IPS-18c (cell line): ENCODE data around the gene SMIM12.
"Not testable (repeated sequence)": the region's sequence is repeated elsewhere in the genome, so short reads cannot be mapped to it uniquely, and the experiment has no call there.

Experiments
- H3K4me3 ChIP-seq: 2 replicates; pipeline ENCODE4 v1.7.0; 2013; ENCODE audit warnings: low read depth, mild to moderate bottlenecking, low read length, moderate library complexity; ENCODE audit not compliant: insufficient read depth
- H3K9me3 ChIP-seq: one replicate; pipeline ENCODE4 v1.6.1; 2013; ENCODE audit warnings: mild to moderate bottlenecking, low read length, moderate library complexity; ENCODE audit not compliant: control insufficient read depth, insufficient read depth

The SMIM12 gene

DNA sequence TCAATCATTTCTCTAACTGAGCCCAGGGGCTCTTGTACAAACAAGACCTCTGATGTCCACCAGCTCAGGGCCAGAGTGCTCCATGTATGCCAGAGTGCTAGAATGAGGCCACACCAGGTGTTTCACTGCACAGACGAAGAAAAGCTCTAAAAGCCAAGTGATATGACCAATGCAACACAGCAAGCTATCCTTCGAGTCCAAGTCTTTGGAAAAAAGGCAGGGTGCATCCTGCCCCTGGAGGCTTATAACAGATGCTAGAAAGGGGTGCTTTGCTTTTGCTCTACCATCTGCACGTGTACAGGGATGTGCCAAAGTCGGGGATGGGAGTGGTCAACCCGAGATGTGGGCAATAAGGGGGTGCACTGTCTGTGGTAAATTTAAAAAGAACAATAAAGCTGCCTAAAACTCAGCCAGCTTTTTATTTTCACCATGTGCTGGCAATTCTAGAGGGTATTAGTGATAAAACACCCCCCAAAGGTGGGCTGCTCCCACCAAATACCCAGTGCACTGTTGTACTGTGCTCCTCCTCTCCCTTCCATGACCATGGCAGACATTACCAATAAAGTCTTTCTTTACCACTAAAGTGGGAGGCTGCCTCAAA lies 32.1 kb downstream of the SMIM12 start:
- H3K4me3 ChIP-seq, result no peak overlapping the region
- no peaks in the 10 kb centered on the region for H3K9me3 ChIP-seq

DNA sequence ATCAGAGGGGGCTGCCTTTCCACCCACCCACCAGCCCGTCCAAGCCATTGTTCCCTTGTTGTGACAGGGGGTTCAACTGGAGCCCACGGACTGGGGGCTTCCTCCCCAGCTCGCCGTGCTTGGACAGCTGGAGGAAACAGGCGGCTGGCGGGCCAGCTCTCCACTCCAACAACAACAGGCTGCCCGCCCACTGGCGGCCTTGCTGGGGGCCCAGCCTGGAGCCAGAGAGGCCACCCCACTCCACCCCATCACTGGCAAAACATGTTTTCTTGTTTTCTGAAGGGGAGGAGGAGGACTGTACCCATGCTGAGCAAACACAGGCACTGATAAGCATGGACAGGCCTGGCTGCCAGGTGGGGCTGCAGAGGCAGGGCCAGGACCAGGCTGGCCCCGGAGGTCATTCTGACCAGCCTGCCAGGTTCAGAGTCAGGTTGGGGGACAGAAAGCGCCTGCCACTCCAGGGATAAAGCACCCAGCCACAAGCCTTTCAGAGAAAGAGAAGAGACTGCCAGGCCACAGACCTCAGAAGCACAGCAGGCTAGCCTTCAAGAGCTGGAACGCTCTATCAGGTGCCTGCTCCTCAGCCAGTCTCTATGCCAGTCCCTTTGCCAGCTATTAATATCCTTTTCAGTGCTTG lies 34.0 kb downstream of the SMIM12 start:
- Histone ChIP-seq H3K4me3 (no peak overlapping the region), H3K9me3 (no peaks in the 10 kb centered on the region)

DNA sequence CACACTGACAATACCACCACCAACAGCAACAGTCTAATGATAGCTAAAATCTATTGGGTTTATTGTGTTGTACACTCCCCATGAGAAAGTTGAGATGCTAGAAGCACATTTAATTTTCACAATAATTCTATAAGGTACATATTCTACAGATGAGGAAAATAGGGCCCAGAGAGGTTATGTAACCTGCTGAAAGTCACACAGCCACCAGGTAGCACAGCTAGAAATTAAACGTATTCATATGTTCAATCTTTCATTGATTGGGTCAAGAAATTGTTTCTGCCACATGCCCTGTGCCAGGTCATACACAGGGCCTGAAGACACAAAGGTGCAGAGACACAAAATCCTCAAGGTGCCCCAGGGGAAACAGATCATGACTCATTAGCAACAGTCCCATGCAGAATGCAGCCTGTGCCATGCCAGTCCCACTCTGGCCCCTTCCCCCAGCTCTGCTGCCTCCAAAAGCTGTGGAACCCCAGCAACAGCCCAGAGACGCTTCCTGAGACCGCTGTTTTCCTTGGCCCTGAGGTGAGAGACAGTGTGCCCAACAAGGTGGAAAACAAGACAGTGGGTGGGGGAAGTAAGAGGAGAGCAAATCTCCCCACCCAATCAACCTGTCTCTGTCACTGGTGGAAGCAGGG lies 34.6 kb downstream of the SMIM12 start:
- H3K4me3 ChIP-seq, result no peak overlapping the region
- no peaks in the 10 kb centered on the region for H3K9me3 ChIP-seq

DNA sequence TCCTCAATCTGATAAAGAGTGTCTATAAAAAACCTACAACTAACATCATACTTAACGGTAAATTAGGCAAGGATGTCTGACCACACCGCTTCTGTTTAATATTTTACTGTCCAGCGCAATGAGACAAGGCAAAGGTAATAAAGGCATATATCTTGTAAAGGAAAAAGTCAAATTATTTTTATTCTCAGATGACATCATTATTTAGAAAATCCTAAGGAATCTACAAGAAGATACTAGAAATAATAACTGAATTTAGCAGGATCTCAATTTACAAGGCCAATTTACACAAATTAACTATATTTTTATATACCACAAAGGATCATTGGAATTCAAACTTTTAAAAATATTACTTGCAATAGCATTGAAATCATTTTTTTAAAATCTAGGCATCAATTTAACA lies 37.3 kb downstream of the SMIM12 start:
- no peak overlapping the region for H3K4me3 ChIP-seq

DNA sequence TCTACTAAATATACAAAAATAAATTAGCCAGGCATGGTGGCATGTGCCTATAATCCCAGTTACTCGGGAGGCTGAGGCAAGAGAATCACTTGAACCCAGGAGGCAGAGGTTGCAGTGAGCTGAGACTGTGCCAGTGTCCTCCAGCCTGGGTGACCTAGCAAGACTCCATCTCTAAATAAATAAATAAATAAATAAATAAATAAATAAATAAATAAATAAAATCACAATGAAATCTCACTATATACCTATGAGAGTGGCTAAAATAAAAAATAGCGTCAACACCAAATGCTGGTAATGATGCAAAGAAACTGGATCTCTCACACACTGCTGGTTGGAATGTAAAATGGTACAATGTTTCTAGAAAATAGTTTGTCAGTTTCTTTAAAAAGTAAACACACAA lies 40.7 kb downstream of the SMIM12 start:
- H3K4me3 ChIP-seq, H3K9me3 ChIP-seq: not testable (repeated sequence)

More for the DNA sequence above, 37.3 kb downstream of the SMIM12 start:
- H3K9me3 ChIP-seq, result no peaks in the 10 kb centered on the region

GRCh38 chr1:34816778-34817177 lies 42.8 kb downstream of the SMIM12 start:
- Histone ChIP-seq H3K4me3 (no peak overlapping the region), H3K9me3 (no peaks in the 10 kb centered on the region)

DNA sequence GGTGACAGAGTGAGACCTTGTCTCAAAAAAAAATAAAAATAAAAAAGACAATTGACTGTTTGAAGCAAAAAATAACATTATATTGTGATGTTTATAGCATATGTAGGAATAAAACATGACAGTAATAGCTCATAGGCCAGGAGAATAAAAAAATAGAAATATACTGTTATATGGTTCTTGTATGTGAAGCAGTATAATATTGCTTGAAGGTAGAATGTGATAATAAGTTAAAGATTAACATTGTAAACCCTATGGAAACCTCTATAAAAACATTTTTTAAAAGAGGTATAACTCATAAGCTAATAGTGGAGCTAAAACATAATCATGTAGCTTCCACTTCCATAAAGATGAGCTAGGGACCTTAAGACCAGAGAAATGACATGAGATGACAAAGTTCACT lies 43.2 kb downstream of the SMIM12 start:
- Histone ChIP-seq H3K9me3 (no peaks in the 10 kb centered on the region), H3K4me3 (no peak overlapping the region)

DNA sequence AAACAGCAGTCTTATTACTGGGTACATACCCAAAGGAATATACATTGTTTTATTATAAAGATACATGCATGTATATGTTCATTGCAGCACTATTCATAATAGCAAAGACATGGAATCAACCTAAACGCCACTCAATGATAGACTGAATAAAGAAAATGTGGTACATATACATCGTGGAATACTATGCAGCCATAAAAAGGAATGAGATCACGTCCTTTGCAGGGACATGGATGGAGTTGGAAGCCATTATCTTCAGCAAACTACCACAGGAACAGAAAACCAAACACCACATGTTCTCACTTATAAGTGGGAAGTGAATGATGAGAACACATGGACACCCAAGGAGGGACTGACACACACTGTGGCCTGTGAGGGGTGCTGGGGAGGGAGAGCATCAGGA lies 48.8 kb downstream of the SMIM12 start:
- not testable (repeated sequence) for H3K4me3 ChIP-seq, H3K9me3 ChIP-seq

DNA sequence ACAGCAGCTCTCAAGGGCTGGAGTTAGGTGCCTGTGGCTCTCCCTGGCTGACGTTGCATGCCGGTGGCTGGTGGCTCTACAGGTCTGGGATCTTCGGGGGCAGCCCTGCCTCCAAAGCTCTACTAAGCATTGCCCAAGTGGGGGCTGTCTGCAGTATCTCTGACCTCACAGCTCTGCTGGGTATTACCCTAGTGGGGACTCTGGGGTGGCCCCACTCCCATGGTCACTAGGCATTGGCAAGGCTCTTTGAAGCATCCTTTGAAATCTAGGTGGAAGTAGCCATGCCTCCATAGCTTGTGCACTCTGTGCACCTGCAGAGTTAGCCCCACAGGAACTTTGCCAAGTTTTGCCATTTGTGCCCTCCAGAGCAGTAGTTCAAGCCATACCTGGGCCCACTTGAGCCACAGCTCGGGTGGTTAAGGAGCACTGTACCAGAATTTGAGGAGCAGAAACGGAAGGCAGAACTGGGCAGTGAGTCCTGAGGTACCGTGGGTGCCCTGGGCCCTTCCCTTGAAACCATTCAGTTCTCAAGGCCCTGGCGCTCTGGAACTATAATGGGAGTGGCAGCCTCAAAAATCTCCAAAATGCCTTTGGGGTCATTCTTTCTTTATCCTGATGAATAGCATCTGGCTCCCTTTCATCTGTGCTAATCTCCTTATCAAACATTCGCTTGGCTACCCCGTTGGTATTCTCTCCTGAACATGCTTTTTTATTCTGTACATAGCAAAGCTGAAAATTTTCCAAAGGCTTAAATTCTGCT lies 51.3 kb downstream of the SMIM12 start:
- Histone ChIP-seq H3K9me3 (peaks cover 2% of the 10 kb centered on the region), H3K4me3 (no peak overlapping the region)

DNA sequence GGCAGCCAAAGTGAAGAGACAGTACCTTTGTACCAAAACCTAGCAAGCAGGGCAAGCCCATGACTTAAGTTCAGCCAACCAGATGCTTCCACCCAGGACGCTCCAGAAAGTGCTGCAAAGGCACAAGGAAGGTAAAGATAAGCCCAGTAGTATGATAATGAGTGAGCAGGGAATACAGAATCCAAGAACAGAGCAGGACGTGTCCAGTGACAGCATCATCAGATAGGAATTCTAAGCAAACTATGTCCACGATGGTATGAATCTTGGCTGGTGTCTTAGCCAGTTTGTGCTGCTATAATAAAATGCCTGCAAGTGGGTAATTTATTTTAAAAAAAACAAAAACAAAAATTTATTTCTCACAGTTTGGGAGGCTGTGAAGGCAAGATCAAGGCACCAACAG lies 53.2 kb downstream of the SMIM12 start:
- peaks cover 2% of the 10 kb centered on the region for H3K9me3 ChIP-seq
- no peak overlapping the region for H3K4me3 ChIP-seq

- Histone ChIP-seq H3K9me3 (peaks cover 2% of the 10 kb centered on the region), H3K4me3 (no peak overlapping the region)
These were observed 55.8 kb downstream of the SMIM12 start for GRCh38 chr1:34803770-34804169.
